ENCODE data around the gene ACTL9. TPM values are rescaled to one million over a fixed set of nuclear protein-coding genes. Genes with fewer than 3 reads are reported as not detected.
"Not testable (repeated sequence)": the region's sequence is repeated elsewhere in the genome, so short reads cannot be mapped to it uniquely, and the experiment has no call there.

Gene ACTL9
- polyA plus RNA-seq (2013, experiment 1 of 2; ENCODE audit: insufficient read length), result not detected
- not detected for polyA plus RNA-seq (2013, experiment 2 of 2; ENCODE audit: insufficient read length)

DNA sequence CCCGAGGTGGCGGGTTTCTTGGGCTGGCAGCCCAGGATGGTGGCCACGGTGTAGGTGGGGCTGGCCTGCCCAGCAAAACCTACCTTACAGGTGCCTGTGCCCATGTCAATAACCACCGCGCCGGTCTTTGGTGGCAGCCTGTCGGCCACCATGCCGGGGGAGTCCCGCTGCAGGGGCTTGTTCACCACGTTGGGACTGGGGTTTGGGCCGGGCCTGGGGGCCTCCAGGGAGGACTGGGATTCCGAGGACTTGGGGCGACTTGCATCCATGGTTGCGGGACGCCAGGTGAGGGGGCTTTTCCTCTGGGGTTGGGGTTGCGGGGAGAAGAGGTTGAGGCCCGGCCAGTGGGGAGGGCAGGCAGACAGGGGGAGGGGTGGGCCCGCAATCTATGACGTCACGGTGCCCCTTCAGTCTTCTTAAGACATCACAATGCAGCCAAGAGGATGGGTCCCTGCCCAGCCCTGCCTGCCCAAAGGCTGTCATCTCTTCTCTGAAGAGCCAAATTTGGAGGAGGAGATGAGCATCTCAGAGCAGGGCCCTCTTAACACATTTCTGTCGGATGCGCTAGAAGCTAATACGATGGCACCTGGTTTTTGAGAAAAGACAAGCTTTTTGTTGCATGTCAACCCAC is at the start of gene ACTL9:
Gene ACTL9 (minus strand): TSS at position 363 of the 631 bp plus-strand sequence. CDS start 94 bp downstream, at position 269.
- DNase-seq, result no peak

DNA sequence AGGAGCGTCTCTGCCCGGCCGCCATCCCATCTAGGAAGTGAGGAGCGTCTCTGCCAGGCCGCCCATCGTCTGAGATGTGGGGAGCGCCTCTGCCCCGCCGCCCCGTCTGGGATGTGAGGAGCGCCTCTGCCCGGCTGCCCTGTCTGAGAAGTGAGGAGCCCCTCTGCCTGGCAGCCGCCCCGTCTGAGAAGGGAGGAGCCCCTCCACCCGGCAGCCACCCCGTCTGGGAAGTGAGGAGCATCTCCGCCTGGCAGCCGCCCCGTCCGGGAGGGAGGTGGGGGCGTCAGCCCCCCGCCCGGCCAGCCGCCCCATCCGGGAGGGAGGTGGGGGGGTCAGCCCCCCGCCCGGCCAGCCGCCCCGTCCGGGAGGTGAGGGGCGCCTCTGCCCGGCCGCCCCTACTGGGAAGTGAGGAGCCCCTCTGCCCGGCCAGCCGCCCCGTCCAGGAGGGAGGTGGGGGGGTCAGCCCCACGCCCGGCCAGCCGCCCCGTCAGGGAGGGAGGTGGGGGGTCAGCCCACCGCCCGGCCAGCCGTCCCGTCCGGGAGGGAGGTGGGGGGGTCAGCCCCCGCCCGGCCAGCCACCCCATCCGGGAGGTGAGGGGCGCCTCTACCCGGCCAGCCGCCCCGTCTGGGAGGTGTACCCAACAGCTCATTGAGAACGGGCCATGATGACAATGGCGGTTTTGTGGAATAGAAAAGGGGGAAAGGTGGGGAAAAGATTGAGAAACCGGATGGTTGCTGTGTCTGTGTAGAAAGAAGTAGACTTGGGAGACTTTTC is 40.9 kb upstream of the ACTL9 start:
- DNase-seq, result not testable (repeated sequence)

DNA sequence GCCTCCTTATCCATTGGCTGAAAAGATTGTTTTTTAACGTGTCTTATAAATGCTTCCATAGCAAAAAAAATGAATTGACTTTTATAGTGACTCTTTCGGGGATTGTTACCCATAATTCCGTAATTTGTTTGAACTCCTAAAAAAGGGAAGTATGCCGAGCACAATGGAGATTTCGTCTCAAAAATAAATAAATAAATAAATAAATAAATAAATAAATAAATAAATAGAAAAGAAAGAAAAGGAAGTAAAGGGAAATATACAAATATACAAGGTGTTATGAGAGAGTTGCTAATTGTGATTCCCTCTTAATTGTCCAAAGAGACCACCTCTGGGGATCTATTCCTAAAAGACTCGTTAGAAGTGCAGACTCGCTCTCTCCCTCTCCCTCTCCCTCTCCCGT is 39.8 kb upstream of the ACTL9 start:
- no peak for DNase-seq

DNA sequence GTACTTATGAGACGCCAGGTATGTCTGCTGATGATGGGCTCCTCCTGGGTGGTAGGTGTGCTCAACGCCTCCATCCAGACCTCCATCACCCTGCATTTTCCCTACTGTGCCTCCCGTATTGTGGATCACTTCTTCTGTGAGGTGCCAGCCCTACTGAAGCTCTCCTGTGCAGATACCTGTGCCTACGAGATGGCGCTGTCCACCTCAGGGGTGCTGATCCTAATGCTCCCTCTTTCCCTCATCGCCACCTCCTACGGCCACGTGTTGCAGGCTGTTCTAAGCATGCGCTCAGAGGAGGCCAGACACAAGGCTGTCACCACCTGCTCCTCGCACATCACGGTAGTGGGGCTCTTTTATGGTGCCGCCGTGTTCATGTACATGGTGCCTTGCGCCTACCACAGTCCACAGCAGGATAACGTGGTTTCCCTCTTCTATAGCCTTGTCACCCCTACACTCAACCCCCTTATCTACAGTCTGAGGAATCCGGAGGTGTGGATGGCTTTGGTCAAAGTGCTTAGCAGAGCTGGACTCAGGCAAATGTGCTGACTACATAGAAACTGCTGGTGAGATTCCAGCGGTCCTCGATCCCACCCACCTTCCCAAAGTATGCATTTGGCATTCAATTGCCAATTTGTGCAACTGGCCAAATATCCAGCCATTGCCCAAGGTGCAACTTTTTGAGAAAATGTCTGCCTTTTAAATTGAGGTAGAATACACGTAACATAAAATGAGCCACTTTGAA is 33.0 kb upstream of the ACTL9 start:
- DNase-seq, result no peak

GRCh38 chr19:8724276-8724675 is 25.7 kb upstream of the ACTL9 start:
- no peak for DNase-seq

- DNase-seq, result no peak
Measured at GRCh38 chr19:8722032-8722431, 23.4 kb upstream of the ACTL9 start.

- no peak for DNase-seq
Measured at GRCh38 chr19:8721334-8721733, 22.7 kb upstream of the ACTL9 start, which contains the start of gene OR2Z1. TSS of gene OR2Z1 (plus strand) at chr19:8721634. CDS start at chr19:8731029, 9,395 bp downstream.

DNA sequence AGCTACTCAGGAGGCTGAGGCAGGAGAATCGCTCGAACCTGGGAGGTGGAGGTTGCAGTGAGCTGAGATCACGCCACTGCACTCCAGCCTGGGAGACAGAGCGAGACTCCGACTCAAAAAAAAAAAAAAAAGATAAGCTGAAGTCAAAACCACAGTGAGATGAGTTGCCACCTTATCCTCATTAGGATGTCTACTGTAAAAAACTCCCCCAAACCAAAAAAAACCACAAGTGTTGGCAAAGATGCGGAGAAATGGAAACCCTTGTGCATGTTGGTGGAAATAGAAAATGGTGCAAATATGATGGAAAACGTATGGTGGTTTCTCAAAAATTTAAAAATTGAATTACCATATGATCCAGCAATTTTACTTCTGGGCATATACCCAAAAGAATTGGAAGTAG is 11.7 kb upstream of the ACTL9 start:
- not testable (repeated sequence) for DNase-seq

GRCh38 chr19:8705742-8706141 is 7.1 kb upstream of the ACTL9 start:
- no peak for DNase-seq

GRCh38 chr19:8705304-8705703 is 6.7 kb upstream of the ACTL9 start:
- DNase-seq, result not testable (repeated sequence)

GRCh38 chr19:8703223-8703622 is 4.6 kb upstream of the ACTL9 start:
- no peak for DNase-seq

DNA sequence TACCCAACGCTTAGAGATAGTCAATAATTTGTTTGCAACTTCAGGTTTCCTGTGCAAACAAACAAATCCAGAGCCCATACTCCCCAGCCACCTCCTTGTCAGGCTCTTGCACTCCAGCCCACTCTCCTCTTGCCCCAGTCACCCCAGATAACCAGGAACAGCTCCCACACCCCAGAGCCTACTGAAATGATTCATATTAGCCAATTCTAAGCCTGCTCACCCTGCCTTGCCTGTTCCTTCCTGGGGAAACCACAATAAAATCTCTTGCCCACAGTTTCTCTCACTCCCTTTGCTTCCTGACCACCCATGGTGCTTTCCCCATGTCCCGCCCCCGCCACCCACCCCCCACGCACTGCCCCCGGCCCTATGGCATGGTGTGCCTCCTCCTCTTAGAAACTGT is 3.8 kb upstream of the ACTL9 start:
- no peak for DNase-seq

GRCh38 chr19:8700956-8701355 is 2.4 kb upstream of the ACTL9 start:
- DNase-seq, result no peak

- no peak for DNase-seq
Measured at GRCh38 chr19:8699908-8700307, 1.3 kb upstream of the ACTL9 start.

DNA sequence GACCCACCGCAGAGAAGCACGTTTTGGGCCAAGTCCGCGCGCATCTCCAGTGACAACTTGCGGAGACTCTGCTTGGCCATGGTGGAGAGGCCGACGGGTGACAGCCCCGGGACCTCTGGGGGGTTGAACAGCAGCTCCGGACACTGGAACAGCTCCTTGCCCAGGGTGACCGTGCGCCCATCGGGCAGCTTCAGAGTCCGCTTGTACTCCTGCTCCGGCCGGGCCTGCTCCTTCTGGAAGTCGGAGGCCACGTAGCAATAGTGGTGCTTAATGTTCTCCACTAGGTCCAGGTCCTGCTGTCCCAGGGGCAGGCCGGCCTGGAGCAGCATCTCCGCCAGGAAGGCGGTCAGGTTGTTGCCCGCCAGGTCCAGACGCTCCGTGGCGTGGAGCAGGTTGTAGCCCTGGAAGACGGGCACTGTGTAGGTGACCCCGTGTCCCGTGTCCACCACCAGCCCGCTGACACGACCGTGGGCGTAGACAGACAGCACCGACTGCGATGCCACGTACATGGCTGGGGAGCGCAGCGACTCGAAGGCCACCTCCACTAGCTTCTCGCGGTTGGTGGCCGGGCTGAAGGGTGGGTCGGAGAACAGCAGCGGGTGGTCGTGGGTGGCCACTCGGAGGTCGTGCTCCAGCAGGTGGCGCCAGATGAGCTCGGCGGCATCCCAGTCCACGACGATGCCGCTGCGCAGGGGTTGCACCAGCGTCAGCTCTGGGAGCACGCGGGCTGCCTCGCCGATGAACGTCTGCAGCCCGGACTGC is 743 bp downstream of the ACTL9 start:
- DNase-seq, result no peak

DNA sequence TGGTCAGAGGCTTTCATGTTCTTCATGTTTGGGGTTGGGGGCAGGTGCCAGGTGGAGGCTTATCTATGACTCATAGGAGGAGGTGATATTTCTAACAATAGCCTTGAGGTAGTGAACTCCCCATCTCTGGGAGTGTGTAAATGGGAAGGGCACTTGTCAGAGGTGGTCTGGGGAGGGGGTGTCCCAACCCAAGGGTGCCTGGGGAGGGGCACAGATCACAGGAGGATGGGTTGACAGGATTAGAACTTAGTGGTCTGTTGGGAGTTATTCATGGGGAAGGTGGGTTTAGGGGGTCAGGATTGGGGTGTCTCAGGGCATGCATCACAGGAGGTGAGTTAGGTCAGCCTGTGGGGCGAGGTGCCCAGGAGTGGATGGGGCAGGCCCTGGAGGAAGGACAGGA is 1.6 kb downstream of the ACTL9 start:
- no peak for DNase-seq

GRCh38 chr19:8695911-8696310 is 2.7 kb downstream of the ACTL9 start:
- no peak for DNase-seq

DNA sequence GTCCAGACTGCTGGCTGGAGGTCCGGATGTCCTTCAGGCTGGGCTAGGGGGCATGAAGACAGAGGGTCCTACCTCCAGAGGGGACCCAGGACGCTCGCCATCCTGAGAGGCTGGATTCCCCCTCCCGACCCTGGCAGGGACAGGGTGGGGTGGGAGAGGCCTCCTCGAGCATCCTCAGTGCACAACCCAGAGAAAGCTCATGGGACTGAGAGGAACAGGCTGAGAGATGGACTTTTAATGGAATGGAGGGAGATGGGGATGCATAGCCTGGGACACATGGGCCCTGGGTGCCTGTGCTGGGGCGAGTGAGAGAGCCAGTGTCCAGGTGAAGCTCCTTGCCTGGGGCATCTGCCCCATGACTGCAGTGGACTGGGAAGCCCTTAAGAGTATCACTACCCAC is 3.1 kb downstream of the ACTL9 start:
- no peak for DNase-seq

DNA sequence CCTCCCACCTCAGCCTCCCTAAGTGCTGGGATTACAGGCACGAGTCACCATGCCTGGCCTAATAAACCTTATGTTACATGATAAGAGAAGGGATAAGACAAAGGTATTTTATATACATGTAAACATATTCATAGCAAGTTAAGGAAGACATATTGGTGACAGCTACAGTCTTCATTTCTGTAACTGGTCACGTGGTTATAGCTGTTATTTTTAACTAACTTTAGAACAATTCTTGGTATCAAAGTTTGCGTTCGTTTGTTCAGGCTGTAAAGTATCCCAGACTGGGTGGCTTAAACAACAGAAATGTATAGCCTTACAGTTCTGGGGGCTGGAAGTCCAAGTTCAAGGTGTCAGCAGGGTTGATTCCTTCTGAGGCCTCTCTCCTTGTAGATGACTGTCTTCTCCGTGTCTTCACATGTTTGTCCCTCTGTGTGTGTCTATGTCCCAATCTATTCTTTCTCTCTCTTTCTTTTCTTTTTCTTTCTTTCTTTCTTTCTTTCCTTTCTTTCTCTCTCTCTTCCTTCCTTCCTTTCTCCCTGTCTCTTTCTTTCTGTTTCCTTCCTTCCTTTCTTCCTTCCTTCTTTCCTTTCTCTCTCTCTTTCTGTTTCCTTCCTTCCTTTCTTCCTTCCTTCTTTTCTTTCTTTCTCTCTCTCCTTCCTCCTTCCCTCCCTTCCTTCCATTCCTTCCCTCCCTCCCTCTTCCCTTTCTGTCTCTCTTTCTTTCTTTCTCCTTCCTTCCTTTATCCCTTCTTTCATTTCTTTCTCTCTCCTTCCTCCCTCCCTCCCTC is 7.6 kb downstream of the ACTL9 start:
- DNase-seq, result no peak

- DNase-seq, result no peak
Measured at GRCh38 chr19:8688930-8689329, 9.7 kb downstream of the ACTL9 start.

DNA sequence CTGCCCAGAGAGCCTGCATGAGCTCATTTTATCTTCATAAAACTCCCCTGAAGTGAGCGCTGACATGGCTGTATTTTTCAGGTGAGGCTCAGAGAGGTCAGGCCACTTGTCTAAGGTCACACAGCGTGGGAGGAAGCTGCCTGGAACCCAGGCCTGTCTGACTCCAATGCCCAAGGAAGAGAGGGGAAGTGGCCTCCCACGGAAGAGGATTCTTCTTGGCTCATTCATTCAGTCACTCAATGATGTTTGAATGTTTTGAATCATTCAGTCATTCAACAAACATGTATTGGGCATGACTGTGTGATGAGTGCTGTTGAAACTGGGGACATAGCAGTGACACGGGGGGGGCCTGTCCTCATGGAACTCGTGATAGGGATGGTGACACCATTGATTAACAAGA is 12.0 kb downstream of the ACTL9 start:
- DNase-seq, result no peak
